ENCODE measurements around the gene CLCN6. TPM values are rescaled to one million over a fixed set of nuclear protein-coding genes. Genes with fewer than 3 reads are reported as not detected.

Gene CLCN6
- total and polyA plus RNA-seq, 2 experiments from 2014 or later = 14.1 to 23.6 TPM

DNA sequence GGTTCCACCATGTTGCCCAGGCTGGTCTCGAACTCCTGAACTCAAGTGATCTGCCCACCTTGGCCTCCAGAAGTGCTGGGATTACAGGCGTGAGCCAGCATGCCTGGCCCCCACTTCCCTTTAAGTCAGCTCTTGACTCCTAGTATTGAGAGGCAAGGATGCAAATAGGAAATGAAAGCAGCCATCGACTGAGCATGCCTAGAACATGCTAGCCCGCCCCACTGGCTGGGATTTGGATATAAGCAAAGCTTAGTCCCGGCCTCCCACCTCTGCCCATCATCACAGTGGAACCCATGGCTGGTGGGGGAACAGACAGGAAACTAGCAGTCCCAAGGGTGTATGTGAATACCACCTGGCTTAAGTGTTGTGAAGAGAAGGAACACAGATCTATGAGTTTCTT, 33.5 kb upstream of the CLCN6 start:
- DNase-seq (ENCODE audit: low spot score) = no peak
- no peaks in the 10 kb centered on the region for H3K79me2 ChIP-seq
- no peaks in the 10 kb centered on the region for H3K9me2 ChIP-seq (replicated peaks; ENCODE audit: insufficient read depth)
- H3K4me1 ChIP-seq (ENCODE audit: insufficient read depth) = no peaks in the 10 kb centered on the region
- WGBS (ENCODE audit: low lambda C conversion rate, missing lambda C conversion rate) = 75% methylated on average over 5 of the region's 5 CpGs
- H3K27me3 ChIP-seq = no peaks in the 10 kb centered on the region
- H2AFZ ChIP-seq = no peak overlapping the region
- no peak overlapping the region for H3K27ac ChIP-seq
- no peak overlapping the region for H3K4me2 ChIP-seq
- H3K4me3 ChIP-seq = no peak overlapping the region
- H3K36me3 ChIP-seq (replicated peaks; ENCODE audit: insufficient read depth, low read depth) = no peaks in the 10 kb centered on the region
- H4K20me1 ChIP-seq (ENCODE audit: insufficient read depth, poor library complexity, severe bottlenecking) = no peaks in the 10 kb centered on the region
- no peaks in the 10 kb centered on the region for H3K9me3 ChIP-seq (ENCODE audit: low read depth)
- TF ChIP-seq EZH2 (IDR thresholded peaks at IDR 0.05; ENCODE audit: borderline replicate concordance) (no peak), EZH2phosphoT487 (IDR thresholded peaks at IDR 0.05; ENCODE audit: low read depth, severe bottlenecking, unreplicated experiment) (no peak)
- TF ChIP-seq, protein P1, sequence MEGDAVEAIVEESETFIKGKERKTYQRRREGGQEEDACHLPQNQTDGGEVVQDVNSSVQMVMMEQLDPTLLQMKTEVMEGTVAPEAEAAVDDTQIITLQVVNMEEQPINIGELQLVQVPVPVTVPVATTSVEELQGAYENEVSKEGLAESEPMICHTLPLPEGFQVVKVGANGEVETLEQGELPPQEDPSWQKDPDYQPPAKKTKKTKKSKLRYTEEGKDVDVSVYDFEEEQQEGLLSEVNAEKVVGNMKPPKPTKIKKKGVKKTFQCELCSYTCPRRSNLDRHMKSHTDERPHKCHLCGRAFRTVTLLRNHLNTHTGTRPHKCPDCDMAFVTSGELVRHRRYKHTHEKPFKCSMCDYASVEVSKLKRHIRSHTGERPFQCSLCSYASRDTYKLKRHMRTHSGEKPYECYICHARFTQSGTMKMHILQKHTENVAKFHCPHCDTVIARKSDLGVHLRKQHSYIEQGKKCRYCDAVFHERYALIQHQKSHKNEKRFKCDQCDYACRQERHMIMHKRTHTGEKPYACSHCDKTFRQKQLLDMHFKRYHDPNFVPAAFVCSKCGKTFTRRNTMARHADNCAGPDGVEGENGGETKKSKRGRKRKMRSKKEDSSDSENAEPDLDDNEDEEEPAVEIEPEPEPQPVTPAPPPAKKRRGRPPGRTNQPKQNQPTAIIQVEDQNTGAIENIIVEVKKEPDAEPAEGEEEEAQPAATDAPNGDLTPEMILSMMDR (IDR thresholded peaks at IDR 0.05; ENCODE audit: poor library complexity) = no peak

DNA sequence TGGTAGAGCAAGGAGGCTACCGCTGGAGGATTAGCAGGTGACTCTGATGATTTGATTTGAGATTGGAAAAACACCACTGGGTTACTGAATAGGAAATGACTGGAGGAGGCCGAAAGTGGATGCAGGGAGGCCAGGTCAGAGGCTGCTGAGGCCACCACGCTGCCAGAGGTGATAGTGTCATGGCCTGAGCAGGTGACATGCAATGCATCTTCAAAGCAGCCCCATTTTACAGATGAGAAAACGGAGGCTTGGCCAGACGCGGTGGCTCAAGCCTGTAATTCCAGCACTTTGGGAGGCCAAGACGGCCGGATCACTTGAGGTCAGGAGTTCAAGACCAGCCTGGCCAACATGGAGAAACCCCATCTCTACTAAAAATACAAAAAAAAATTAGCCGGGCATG, 31.2 kb upstream of the CLCN6 start:
- TF ChIP-seq, protein P1 (IDR thresholded peaks at IDR 0.05; ENCODE audit: poor library complexity) = no peak
- TF ChIP-seq EZH2phosphoT487 (IDR thresholded peaks at IDR 0.05; ENCODE audit: low read depth, severe bottlenecking, unreplicated experiment) = no peak
- TF ChIP-seq EZH2 (IDR thresholded peaks at IDR 0.05; ENCODE audit: borderline replicate concordance) = no peak
- Histone ChIP-seq H3K4me3 (no peak overlapping the region), H3K9me3 (ENCODE audit: low read depth) (no peaks in the 10 kb centered on the region), H3K79me2 (no peaks in the 10 kb centered on the region), H4K20me1 (ENCODE audit: insufficient read depth, poor library complexity, severe bottlenecking) (no peaks in the 10 kb centered on the region), H3K4me1 (ENCODE audit: insufficient read depth) (no peaks in the 10 kb centered on the region), H3K27me3 (no peaks in the 10 kb centered on the region), H2AFZ (no peak overlapping the region), H3K4me2 (no peak overlapping the region), H3K9me2 (replicated peaks; ENCODE audit: insufficient read depth) (no peaks in the 10 kb centered on the region), H3K27ac (no peak overlapping the region), H3K36me3 (replicated peaks; ENCODE audit: insufficient read depth, low read depth) (no peaks in the 10 kb centered on the region)
- no peak for DNase-seq (ENCODE audit: low spot score)
- 98% methylated on average over 9 of the region's 9 CpGs for WGBS (ENCODE audit: low lambda C conversion rate, missing lambda C conversion rate)

DNA sequence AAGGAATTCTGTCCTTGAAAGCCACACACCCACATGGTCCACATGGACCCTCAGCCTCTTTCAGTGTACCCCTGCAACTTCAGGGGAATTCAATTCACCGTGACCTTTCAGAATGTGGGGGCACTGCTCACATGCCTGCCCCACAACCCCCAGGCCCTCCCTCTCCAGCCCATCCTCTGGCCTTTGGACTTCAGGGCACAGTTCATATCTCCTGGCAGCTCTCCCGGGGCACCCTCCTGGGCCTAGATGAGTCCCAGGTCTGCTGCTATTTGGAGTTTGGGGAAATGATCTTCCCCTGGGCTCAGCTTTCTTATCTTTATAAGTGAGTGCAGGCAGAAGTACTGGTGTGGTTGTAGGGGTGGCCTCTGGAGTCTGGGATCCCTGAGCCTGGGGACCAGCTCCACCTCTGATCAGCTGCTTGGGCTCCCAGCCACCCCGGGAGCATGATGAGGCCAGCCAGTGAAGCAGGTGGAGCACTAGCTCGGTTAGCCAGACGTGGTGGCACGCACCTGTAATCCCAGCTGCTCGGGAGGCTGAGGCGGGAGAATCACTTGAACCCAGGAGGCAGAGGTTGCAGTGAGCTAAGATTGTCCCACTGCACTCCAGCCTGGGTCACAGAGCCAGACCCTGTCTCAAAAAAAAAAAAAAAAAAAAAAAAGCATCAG, 28.2 kb upstream of the CLCN6 start:
- H3K4me2 ChIP-seq = no peak overlapping the region
- no peak overlapping the region for H2AFZ ChIP-seq
- no peak overlapping the region for H3K4me3 ChIP-seq
- TF ChIP-seq EZH2phosphoT487 (IDR thresholded peaks at IDR 0.05; ENCODE audit: low read depth, severe bottlenecking, unreplicated experiment) (no peak), EZH2 (IDR thresholded peaks at IDR 0.05; ENCODE audit: borderline replicate concordance) (no peak)
- TF ChIP-seq, protein P1 (IDR thresholded peaks at IDR 0.05; ENCODE audit: poor library complexity) = no peak
- no peaks in the 10 kb centered on the region for H3K27me3 ChIP-seq
- WGBS (ENCODE audit: low lambda C conversion rate, missing lambda C conversion rate) = 88% methylated on average over 8 of the region's 8 CpGs
- DNase-seq (ENCODE audit: low spot score) = no peak
- H3K9me2 ChIP-seq (replicated peaks; ENCODE audit: insufficient read depth) = no peaks in the 10 kb centered on the region
- H3K9me3 ChIP-seq (ENCODE audit: low read depth) = no peaks in the 10 kb centered on the region
- H3K27ac ChIP-seq = no peak overlapping the region
- H3K4me1 ChIP-seq (ENCODE audit: insufficient read depth) = no peaks in the 10 kb centered on the region
- no peaks in the 10 kb centered on the region for H3K79me2 ChIP-seq
- no peaks in the 10 kb centered on the region for H4K20me1 ChIP-seq (ENCODE audit: insufficient read depth, poor library complexity, severe bottlenecking)
- no peaks in the 10 kb centered on the region for H3K36me3 ChIP-seq (replicated peaks; ENCODE audit: insufficient read depth, low read depth)
